HG03095 (cell line): Measurements from ENCODE around the gene FMO2.

ENCODE experiments used
- ATAC-seq: cut with Tn5 transposase; IDR thresholded peaks from one replicate; pipeline ENCODE4 v1.9.1; 2021; ENCODE audit warnings: moderate library complexity; ENCODE audit not compliant: unreplicated experiment

FMO2 gene

GRCh38 chr1:171173069-171173468 lies 12.0 kb upstream of the FMO2 start:
- ATAC-seq: peak; percentile 59

GRCh38 chr1:171174560-171175294 lies 10.4 kb upstream of the FMO2 start:
- no peak for ATAC-seq

GRCh38 chr1:171177261-171177660 lies 7.8 kb upstream of the FMO2 start:
- ATAC-seq: no peak

- ATAC-seq: no peak
Observed at GRCh38 chr1:171179318-171180227, 5.5 kb upstream of the FMO2 start.

- ATAC-seq: no peak
Observed at GRCh38 chr1:171180670-171181069, 4.4 kb upstream of the FMO2 start.

DNA sequence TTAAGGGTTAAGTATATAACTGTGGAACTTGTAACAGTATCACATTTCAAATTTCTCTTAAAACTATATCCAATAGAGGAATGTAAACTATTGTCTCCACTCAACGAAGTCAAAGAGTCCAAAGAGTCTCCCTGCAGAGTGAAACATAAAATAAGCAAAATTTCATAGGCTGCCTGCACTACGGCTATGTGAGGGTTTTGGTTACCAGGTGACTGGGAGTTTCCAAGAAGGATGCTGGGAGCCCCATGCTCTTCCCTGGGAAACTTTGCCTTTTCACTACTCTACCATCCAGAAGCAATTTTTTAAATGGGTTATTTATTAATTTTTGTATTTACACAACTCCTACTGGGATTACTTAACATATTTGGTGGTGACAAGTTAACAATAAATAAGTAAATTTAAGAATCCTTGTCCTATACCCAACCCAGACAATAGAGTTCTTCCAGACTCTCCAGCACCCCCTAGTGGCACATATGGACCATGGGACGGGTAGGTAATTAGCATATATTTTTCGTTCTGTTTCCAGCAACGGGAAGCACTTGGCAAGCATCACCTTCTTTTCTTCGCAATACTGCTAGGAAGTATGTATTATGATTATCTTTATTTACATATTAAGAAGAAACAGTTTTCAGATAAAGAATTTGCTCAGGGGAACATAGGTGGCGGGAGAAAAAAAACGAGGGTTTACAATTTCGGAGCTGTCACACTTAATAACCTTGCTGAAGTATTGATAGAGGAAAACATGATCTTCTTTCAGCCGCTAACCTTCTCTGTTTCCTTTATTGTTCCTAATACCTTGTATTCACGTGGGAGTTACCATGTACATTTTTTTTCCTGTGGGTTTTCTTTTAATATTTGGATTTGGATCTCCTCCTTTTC lies 3.5 kb downstream of the FMO2 start:
- peak; percentile 65 for ATAC-seq

DNA sequence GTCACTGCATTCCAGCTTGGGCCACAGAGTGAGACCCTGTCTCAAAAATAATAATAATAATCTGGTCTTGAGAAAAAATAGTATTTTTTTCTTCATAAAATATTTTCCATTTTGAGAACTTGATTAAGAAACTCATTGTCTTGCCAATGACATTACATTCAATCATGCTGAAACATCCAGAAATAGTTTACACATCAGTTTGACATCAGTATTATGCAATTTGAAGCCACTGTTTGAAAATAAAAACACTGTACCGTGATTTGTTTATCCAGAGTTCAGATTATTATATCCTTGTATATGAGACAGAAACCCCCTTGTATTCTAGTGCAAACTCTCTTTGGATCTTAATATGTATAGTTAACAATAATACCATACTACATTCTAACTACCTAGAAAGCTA lies 6.9 kb downstream of the FMO2 start:
- no peak for ATAC-seq

DNA sequence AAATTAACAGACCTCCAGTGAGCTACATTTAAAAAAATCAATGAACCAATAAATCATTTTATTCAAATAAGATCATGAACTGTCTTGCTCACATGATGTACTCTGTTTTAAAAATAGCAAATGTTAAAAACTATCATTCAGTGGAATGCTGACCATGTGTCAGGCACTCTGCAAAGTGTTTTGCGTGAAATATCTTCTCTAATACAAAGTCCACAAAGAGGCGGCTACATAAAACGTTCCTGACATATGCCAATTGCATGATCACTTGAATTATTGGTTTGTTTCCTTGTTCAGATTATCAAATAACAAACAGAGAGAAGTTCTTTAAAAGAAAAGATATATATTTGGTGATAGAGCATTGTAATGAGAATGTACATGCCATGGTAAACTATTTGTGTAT lies 10.7 kb downstream of the FMO2 start:
- no peak for ATAC-seq

DNA sequence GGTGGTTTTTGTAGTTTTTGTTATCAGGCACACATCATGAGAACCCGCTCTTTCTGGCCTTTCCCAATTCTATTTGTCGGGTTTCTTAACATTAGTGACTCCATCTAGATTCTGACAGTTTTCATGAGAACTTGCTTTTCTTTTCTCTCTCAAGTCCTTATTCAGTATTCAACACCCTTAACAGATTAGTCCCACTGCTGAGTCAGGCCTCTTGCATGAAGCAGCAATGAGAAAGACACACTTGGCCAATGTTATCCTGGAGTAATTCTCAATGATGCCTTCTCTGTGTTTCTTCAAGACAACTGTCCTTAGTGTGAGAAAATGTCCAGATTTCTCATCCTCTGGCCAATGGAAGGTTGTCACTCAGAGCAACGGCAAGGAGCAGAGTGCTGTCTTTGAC lies 11.3 kb downstream of the FMO2 start:
- ATAC-seq: no peak

GRCh38 chr1:171198081-171198480 lies 13.0 kb downstream of the FMO2 start:
- ATAC-seq: no peak

GRCh38 chr1:171204296-171204695 lies 19.2 kb downstream of the FMO2 start:
- ATAC-seq: no peak

DNA sequence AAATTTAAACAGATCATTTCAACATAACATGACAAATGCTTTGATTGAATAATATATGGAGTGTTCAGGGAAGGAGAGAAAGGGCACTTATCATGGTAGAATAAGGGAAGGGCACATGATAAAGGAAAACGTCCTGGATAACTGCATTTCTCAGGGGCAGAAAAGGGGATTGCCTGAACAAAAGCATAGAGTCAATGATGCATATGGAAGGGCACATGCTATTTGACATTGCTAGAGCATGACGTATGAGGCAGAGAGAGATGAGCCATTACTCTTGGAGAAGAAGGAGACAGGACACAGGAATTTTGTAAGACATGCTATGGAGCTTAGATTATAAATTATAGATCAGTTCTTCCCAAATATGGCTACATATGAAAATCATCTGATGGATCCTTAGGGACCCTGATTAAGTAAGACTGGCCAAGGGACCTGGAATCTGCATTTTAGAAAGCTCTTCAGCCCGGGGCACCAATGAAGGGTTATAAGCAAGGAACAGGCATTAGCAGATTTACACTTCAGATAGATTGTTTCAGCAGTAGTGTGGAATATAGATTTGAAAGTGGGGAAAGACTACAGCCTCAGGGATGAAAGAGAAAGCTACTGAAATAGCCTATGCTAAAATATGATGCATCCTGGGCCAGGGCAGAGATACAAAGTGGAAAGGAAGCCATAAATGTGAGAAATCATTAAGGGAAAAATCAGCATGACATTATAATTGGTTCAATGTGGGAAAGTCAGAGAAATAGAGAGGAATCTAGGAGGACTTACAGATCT lies 21.3 kb downstream of the FMO2 start:
- no peak for ATAC-seq

GRCh38 chr1:171206978-171207355 lies 21.9 kb downstream of the FMO2 start:
- no peak for ATAC-seq

- no peak for ATAC-seq
Observed at GRCh38 chr1:171207377-171207776, 22.3 kb downstream of the FMO2 start.

DNA sequence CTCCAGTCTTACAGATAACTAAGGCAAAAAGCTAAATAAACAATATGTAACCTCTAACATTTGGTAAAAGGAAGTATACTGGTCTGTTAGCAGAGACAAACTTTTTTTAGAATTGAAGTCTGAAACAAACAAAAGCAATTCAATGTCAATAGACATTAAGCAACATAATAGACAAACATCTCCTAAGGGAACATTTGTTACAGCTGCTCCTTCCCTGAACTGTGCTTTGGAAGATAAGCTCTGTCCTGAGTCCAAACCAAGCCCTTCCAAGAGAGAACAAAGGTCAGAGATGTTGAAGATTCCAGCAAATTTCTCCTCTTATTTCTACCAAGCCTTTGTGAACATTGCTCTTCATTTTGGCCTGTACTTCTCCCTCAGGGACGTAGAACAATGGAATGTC lies 25.3 kb downstream of the FMO2 start:
- ATAC-seq: no peak

DNA sequence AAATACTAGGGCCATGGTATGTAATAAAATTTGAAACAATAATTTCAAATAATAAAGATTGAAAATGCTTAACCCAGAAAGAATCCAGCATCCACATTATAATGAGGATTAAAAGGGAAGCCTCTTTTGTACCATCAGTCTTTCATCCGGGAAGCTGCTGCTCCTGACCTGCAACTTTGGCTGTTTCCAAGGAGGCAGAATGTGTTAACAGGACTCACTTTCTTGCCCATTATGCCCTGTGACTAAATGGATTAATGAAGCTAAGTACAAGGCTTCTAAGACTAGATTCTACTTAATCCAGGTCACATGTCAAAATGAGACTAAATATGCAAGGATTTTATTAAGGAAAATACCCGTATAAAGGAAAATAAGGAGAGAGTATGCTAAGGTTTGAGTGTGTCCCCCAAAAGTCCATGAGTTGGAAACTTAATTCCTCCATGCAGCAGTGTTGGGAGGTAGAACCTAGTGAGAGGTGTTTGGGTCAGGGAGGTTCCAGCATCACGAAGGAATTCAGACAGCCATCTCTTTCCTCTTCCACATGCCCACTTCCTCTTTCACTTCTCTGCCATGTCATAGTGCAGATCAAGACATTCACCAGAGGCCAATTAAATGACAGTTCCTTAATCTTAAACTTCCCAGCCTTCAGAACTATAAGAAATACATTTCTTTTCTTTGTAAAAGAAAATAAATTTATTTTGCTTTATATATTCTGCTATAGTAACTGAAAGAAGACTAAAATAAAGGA lies 27.7 kb downstream of the FMO2 start:
- no peak for ATAC-seq

- ATAC-seq: no peak
Observed at GRCh38 chr1:171213559-171214454, 28.7 kb downstream of the FMO2 start.

GRCh38 chr1:171217658-171218443 lies 32.8 kb downstream of the FMO2 start:
- ATAC-seq: no peak
